HG03378 (cell line): ENCODE measurements around the gene SPSB2.
A peak's percentile ranks its signal among the peaks of the same experiment; 100 is the strongest.
"Not testable (repeated sequence)": the region's sequence is repeated elsewhere in the genome, so short reads cannot be mapped to it uniquely, and the experiment has no call there.

Experiments used
- ATAC-seq: cut with Tn5 transposase; IDR thresholded peaks from one replicate; pipeline ENCODE4 v1.9.1; 2021; ENCODE audit warnings: mild to moderate bottlenecking, moderate library complexity; ENCODE audit not compliant: unreplicated experiment

SPSB2 gene, protein sequence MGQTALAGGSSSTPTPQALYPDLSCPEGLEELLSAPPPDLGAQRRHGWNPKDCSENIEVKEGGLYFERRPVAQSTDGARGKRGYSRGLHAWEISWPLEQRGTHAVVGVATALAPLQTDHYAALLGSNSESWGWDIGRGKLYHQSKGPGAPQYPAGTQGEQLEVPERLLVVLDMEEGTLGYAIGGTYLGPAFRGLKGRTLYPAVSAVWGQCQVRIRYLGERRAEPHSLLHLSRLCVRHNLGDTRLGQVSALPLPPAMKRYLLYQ

DNA sequence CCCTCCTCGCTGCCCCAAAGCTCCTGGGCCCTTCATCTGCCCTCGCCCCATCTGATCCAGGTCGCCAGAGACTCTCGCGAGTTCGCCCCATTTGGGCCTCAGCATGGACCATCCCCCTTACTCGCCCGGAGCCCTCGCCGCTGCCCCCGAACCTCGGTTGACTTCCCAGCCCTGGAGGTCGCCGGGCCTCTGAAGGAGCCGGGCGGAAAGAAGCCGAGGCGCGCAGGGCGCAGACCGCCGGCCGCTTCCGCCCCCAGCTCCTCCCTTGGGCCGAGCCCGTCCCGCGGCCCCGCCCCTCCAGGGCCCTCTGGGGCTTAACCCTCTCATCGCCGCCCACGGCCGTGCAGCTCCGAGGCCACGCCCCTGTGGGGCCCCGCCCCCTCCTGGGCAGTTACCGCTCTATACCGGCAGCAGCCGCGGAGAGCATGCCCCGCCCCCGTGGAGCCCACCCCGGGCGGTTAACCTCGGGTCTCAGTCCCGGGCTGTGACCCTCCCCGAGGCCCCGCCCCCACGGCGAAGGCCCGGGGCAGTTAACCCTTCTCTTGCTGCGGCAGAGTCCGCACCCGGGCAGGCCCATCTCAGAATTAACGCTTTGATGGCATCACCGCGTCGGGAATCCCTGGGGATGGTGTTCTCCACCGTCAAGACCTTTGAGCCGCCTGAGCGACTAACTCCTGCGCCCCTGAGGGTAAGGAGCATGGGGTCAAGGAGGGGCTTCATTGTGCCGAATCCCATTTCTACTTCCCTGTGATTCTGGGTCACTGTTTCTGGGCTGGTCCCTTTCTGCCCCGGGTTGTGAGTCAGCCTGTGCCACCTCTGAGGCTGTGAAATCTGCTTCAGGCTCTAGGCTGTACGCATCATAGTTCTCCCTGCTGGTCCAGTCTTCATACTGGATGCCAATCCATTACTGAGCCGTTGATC, at the start of gene SPSB2:
TSS of gene SPSB2 (minus strand) at position 210 of the 921 bp plus-strand sequence. CDS start 402 bp downstream, outside the sequence.
- peak; percentile 53 for ATAC-seq

DNA sequence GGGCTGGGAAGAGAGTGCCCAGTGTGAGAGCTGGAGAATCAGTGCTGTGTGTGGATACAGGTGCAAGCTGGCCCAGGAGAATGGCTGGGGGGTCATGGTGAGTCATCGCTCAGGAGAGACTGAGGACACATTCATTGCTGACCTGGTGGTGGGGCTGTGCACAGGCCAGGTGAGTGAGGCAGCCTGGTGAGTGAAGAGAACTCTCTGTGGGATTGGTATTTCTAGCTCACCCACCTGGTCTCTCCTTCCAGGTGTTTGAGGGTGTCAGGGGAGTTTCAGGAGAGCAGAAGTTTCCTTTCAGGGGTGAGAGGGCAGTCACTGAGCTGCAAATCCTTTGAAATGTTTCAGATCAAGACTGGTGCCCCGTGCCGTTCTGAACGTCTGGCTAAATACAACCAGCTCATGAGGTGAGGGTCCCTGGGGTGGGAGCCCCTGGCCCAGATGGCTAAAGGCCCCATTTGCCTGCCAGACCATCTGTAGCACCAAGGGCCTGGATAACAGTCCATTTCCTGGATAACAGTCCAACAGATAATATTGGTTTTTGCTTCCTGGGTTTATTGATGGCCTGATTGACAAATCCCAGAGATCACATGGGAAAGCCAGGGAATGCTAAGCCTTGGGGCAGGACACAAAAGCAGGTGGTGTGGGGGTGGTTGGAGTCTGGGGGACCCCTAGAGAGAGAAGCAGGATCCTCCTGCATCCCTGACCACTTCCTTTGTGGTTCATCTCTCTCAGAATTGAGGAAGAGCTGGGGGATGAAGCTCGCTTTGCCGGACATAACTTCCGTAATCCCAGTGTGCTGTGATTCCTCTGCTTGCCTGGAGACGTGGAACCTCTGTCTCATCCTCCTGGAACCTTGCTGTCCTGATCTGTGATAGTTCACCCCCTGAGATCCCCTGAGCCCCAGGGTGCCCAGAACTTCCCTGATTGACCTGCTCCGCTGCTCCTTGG, 49.2 kb upstream of the SPSB2 start:
- no peak for ATAC-seq

DNA sequence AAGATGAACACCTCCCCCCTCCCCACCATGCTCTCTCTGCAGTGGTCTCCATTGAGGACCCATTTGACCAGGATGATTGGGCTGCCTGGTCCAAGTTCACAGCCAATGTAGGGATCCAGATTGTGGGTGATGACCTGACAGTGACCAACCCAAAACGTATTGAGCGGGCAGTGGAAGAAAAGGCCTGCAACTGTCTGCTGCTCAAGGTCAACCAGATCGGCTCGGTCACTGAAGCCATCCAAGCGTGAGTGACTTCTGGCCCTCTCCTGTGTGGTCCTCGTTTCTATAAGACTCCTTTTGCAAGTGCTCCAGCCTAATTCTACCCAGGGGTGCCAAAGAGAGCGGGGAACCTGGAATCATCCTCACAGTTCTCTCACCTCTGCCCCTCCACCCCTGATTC, 48.4 kb upstream of the SPSB2 start:
- ATAC-seq = no peak

DNA sequence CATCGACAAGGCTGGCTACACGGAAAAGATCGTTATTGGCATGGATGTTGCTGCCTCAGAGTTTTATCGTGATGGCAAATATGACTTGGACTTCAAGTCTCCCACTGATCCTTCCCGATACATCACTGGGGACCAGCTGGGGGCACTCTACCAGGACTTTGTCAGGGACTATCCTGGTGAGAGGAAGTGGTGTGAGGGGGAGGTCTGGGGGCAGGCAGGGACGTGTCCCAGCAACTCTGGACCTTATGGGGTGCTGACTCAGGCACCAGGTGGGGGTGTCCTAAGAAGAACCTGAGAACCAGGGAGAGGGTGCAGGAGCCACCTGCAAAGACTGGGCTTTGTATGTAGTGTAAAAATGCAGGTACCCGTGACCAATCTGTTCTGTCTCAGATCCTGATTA, 46.5 kb upstream of the SPSB2 start:
- no peak for ATAC-seq

DNA sequence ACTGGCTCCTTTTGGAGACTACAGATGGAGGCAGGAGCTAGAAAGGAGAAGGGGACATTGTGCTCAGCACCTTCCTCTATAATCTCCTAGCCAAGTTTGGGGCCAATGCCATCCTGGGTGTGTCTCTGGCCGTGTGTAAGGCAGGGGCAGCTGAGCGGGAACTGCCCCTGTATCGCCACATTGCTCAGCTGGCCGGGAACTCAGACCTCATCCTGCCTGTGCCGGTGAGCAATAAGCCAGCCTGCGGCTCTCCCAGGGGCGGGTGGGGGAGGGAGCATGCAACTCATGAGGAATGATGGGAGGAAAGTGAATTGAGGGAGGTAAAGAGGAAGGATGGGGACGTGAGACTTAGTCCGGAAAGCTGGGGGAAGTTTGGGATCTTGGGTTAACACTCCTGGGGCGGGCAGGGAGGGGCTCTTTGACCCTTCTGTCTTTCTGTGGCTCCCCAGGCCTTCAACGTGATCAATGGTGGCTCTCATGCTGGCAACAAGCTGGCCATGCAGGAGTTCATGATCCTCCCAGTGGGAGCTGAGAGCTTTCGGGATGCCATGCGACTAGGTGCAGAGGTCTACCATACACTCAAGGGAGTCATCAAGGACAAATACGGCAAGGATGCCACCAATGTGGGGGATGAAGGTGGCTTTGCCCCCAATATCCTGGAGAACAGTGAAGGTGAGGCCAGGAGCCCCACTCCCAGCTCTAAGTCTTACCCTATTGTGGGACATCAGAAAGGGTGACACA, 44.6 kb upstream of the SPSB2 start:
- no peak for ATAC-seq

DNA sequence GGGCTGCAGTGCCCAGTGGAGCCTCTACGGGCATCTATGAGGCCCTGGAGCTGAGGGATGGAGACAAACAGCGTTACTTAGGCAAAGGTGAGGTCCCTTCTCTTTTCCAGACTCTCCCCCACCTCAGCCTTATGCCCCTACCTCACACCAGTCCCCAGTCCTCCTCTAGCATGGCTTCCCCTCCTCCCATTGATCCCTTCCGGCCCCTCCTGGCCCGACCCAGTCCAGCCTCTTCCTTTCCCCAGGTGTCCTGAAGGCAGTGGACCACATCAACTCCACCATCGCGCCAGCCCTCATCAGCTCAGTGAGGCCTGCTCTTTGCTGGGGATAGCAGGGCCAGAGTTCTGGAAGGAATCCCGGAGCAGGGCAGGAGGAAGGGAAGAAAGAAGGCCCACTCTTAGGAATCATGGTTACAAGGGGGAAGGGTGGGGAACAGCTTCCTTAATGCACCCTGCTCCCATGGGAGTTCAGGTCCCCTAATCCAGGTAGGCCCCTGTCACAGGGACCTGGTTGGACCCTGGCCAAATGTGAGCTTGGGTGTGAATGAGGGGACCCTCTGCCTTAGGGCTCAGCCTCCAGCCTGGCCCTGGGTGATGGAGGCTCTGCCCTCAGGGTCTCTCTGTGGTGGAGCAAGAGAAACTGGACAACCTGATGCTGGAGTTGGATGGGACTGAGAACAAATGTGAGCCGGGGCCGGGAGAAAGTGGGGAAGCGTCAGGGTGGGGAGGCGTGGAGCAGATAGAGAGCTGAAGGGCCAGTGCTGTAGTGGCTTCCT, 43.5 kb upstream of the SPSB2 start:
- no peak for ATAC-seq

DNA sequence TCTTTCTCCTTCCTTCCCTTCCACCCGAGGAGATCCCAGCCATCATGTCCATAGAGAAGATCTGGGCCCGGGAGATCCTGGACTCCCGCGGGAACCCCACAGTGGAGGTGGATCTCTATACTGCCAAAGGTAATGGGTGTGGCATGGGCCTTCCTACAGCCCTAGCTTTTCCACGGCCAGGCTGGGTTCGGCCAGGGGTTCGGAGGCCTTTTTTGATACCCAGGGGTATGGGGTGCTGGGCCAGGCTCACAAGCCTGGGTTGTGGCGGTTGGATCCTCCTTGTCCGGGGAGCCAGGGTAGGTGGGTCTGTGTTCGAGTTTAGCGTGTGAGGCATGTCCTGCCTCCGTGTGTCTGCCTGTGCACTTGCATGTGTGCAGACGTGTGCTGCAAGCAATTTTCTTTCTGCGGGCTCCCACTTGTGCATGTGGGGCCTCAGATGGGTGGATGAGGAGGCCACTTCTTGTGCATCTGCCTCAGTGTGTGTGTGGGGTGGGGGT, 42.7 kb upstream of the SPSB2 start:
- no peak for ATAC-seq

DNA sequence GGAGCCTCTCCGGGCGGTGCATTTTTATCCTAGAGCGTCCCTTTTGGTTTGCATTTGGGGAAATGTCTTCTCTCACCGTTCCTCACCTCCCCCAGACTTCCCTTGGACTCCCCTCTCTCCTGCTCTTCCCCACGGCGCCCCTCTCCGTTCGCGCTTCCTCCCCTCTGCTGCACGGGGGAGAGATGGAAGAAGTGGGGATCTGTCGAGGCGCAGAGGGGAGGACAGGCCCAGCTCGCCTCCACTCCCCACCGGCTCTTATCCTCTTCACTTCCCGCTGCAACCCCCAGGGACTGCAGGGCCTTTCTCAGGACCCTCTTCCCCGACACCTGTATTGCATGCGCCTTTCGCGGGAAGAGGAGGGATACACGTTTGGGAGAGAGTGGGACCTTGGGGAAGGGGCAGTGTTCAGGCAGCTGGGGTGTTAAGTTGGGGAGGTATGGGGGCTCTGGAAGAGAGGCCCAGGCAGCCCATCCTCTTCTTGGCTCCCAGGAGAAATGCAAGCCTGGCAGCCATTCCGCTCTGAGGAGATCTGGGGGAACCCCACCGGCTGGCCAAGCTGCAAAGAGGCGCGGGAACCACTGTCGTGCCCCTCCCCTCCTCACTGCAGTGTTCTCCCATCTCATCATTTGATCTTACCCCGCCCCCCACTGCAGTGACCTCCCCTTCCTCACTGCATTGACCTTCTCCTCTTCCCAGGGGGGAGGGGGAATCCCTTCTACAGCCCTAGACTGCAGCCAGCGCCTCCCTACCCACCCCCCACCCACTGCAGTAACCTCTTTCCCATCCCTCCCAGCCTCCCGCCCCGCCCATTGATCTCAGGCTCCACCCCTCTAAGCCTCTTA, 42.1 kb upstream of the SPSB2 start:
- ATAC-seq = no peak

DNA sequence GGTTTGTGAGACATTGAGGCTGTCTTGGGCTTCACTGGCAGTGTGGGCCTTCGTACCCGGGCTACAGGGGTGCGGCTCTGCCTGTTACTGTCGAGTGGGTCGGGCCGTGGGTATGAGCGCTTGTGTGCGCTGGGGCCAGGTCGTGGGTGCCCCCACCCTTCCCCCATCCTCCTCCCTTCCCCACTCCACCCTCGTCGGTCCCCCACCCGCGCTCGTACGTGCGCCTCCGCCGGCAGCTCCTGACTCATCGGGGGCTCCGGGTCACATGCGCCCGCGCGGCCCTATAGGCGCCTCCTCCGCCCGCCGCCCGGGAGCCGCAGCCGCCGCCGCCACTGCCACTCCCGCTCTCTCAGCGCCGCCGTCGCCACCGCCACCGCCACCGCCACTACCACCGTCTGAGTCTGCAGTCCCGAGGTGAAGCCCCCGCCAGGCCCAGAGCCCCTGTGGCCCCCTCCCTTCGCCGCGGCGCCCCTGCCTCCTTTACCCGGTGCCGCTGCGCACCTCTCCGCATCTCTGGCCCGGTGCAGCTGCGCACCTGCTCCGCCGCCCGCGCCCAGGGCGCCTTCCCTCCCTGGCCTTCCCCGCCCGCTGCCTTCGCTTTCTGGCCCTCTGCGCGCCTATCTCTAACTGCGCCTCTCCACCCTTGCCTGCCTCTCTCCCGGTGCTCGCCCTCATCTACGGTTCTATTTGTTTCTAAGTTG, 41.3 kb upstream of the SPSB2 start, which contains the start of gene ENO2:
TSS of gene ENO2 (plus strand) at position 335 of the 701 bp plus-strand sequence. CDS start 1,253 bp downstream, outside the sequence.
- ATAC-seq = no peak

DNA sequence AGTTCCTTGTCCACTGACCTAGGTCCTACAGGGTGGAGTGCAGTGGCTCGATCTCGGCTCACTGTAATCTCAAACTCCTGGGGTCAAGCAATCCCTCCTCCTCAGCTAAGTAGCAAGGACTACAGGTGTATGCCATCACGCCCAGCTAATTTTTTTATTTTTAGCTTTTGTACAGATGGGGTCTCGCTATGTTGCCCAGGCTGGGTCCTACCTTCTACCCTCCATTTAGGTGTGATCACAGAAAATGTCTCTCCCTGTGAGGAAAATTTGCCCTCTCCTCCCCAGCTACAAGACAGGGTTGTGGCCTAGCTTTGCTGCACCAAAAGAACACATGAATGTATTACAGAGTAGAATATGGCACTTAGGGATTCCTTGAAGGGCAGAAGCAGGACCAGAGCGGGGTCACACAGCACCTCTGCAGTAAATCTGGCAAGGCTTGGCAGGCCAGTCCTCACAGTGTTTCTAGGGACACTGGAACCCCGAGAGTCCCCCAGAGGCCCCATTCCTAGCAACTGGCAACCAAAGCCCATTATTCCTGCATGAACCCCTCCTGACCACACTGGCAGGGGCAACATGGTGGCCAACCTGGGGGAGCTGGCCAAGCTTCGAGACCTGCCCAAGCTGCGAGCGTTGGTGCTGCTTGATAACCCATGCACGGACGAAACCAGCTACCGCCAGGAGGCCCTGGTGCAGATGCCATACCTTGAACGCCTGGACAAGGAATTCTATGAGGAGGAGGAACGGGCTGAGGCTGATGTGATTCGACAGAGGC, 39.2 kb upstream of the SPSB2 start:
- ATAC-seq = no peak

DNA sequence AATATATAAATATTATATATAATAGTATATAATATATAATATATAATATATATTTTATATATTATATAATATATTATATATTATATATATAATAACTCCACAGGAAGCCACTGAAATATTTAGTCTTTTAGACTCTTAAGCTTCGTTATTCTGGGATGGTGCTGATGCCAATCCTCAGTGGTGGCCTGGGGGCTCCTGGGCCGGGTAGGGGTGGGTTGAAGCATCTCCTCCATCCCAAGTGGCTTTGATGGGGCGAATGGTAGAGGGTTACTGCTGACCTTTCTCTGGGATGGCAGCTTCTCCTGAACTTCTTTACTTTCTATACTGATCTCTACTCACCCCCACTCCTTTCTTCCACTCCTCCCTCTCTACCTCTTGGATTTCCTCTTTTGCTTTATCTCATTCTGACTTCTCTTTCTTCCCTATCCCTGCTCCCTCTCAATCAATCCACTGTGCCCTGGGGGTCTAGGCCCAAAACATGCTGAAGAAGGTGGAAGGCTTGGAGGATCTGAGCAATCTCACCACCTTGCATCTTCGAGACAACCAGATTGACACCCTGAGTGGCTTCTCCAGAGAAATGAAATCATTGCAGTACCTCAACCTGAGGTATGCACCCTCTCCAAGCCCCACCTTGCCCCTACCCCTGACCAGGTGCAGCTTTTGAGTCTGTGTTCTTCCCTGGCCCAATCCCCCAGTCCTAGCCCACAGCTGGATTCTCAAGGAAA, 36.5 kb upstream of the SPSB2 start:
- ATAC-seq = no peak

DNA sequence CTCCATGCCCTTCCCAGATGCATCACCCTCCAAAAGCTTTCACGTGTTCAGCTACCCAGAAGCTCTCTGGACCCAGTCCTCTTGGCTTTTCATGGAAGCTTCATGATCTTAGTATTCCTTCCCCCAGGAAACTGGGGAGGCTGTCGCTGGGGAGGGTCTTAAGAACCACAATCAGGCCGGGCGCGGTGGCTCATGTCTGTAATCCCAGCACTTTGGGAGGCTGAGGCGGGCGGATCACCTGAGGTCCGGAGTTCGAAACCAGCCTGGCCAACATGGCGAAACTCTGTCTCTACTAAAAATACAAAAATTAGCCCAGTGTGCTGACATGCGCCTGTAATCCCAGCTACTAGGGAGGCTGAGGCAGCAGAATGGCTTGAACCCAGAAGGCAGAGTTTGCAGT, 35.0 kb upstream of the SPSB2 start:
- ATAC-seq = not testable (repeated sequence)

DNA sequence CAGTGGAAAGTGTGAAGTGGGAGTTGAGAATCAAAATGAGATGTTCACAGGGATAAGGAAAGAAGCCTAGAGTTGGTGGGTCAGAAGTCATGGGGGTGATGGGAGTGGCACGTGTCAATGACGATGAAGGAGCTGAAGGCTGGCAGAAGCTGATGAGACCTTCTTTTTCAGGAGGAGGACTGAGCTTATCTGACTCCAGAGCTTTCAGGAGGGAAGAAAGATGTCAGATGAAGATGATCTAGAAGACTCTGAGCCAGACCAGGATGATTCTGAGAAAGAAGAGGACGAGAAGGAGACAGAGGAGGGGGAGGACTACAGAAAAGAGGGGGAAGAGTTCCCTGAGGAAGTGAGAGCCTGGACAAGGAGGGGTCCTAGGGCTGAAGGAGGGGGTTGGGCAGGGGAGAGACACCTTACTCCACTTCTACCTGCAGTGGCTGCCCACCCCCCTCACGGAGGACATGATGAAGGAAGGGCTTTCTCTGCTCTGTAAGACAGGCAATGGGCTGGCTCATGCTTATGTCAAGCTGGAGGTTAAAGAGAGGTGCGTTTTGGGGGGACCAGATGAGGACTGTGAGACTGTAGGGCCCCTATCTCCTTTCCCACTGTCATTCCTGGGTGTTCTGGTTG, 32.4 kb upstream of the SPSB2 start:
- ATAC-seq = no peak

DNA sequence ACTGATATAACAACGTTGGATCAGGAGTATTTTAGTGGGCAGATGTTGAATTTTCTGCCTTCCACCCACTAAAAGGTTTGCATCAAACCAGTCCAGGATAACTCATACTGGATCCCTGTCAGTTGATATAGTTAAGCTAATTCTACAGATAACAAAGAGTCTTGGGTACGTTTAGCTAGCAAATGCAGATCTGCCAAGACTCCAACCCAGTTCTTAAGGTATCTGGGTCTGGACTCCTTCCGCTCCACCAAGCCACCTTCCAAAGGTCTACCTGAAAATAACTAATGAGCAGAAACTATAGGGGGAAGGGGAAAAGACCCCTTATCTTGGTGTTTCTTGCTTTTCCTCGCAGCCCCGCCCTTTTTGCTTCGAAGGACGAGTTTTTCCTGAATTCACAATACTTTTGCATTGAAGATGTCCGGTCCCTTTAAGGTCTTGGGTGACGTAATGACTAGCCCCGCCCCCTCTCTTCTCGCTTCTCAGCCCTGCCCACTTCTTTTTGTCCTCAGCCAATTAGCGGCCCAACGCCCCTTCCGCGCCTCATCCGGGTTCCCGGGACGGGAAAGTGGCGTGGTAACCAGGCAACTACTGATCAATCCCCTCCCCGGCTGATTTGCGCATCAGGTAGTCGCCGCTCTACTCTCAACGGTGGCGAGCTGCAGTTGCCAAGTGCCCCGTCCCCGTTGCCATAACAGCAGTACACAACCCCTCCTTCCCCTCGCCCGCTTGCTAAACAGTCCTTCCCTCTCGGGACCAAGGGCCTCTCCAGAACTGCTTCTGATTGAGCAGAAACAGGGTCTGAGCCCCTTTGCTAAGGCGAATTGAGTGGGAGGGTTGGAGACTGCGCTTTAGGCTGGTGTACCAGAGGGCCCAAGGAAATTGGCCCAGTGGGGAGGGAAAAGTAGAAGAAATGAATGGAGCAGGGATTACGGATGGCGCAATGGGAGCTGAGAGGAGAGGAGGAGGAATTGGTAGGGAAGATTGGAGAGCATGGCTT, 31.5 kb upstream of the SPSB2 start, which contains the start of gene LRRC23:
TSS of gene LRRC23 (plus strand) at position 543 of the 997 bp plus-strand sequence. CDS start 812 bp downstream, outside the sequence.
- peak; percentile 75 for ATAC-seq
